ENCODE measurements around the gene TMEM187.

TMEM187 gene

DNA sequence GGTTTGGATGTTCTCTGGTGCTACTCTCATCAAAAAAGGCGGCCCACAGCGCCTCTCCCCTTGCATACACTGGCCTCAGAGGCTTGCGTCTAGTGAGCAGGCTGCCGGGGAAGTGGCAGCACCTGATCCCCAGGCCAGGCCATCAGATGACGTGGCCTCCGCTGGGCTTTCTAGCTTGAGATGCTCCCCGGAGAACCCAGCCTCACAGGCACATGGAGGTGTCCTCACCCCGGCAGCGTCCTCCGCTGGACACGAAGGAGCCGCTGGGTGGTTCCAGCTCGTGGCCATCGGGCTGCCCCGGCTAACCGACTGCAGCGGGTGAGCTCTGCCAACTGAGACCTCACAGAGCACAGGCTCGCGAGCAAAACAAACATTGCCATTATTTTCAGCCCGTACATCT is 34.4 kb downstream of the TMEM187 start:
- no peak for DNase-seq

GRCh38 chrX:154008521-154008920 is 36.0 kb downstream of the TMEM187 start:
- DNase-seq = no peak

- DNase-seq = no peak
These were observed 38.0 kb downstream of the TMEM187 start for GRCh38 chrX:154010330-154011087.

- DNase-seq = no peak
These were observed 39.1 kb downstream of the TMEM187 start for GRCh38 chrX:154011376-154012335.

GRCh38 chrX:154012336-154012991 is 39.9 kb downstream of the TMEM187 start:
- DNase-seq = no peak

GRCh38 chrX:154013001-154013421 is 40.5 kb downstream of the TMEM187 start:
- no peak for DNase-seq

- DNase-seq = peak in 1 of 2 experiments; percentile 9
These were observed 41.2 kb downstream of the TMEM187 start for GRCh38 chrX:154013614-154014360.

DNA sequence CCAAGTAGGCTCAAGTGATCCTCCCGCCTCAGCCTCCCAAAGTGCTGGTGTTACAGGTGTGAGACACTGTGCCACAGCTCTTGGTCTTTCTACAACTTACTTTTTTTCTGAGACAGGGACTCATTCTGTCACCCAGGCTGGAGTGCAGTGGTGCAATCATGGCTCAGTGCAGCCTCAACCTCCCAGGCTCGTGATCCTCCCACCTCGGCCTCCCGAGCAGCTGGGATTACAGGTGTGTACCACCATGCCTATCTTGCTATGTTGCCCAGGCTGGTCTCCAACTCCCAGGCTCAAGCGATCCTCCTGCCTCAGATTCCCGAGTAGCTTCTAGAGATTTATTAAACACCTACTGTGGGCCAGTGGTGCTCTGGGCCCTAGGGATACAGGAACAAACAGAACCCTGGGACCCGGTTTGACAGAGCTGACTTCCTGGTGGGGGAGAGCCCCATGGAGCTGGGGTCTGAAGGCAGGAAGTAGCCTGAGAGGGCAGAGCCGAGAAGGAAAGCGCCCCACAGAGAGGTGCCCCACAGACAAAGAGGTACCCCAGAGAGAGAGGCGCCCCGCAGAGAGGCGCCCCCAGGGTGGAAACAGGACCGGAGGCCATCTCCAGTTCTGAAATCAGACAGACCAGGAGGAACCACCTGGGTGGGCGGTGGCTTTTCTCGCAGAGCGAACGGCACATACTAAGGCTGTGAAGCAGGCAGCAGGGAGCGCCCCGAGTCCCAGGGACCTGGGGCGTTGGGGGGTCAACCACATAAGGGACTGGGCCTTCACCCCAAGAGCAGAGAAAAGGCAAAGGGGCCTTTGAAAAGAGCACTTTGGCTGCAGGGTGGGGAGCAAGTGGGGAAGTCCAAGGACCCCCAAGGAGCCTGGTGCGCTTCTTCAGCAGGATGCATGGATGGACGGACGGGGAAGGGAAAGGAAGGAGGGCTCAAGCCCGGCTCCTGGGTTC is 42.2 kb downstream of the TMEM187 start:
- DNase-seq = no peak

GRCh38 chrX:154015581-154016264 is 43.2 kb downstream of the TMEM187 start:
- DNase-seq = no peak

DNA sequence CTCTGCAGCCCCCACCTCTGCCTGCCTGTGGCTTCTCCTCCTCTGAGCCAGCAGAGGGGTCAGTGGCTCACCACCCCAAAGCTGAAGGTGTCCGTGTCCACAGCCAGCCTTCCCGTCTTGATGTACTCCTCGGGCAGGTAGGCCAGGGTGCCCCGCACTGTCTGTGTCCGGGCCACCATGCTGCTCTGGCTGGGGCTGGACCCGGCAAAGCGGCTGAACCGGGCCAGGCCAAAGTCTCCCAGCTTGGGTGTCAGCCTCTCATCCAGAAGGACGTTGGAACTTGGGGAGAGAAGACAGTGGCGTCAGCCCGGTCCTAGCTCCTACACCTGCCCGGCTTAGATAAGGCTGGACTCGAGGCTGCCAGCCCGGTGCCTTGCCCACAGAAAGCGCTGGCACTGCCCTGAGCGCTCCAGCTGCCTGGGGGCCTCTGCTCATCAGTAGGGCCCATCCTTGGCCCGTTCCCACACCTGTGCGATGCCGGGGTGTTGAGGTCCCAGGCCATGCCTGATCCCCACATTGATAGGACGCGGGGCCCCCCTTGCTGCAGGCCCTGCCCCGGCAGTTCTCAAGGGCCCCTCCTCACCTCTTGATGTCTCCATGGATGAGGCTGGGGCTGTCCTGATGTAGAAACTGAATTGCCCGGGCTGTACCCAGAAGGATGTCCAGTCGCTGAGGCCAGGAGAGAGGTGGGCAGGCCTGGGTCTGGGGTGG is 44.0 kb downstream of the TMEM187 start:
- DNase-seq = no peak

- no peak for DNase-seq
These were observed 45.4 kb downstream of the TMEM187 start for GRCh38 chrX:154017766-154018517.

- no peak for DNase-seq
These were observed 46.0 kb downstream of the TMEM187 start for GRCh38 chrX:154018518-154019060.

GRCh38 chrX:154019061-154019621 is 46.6 kb downstream of the TMEM187 start:
- no peak for DNase-seq

GRCh38 chrX:154019633-154020528 is 47.3 kb downstream of the TMEM187 start, which contains the start of gene IRAK1:
TSS of gene IRAK1 (minus strand) at chrX:154019902. CDS start at chrX:154019812, 90 bp downstream.
- peak in 1 of 2 experiments; percentile 49 for DNase-seq

- no peak for DNase-seq
These were observed 48.1 kb downstream of the TMEM187 start for GRCh38 chrX:154020536-154021115.

DNA sequence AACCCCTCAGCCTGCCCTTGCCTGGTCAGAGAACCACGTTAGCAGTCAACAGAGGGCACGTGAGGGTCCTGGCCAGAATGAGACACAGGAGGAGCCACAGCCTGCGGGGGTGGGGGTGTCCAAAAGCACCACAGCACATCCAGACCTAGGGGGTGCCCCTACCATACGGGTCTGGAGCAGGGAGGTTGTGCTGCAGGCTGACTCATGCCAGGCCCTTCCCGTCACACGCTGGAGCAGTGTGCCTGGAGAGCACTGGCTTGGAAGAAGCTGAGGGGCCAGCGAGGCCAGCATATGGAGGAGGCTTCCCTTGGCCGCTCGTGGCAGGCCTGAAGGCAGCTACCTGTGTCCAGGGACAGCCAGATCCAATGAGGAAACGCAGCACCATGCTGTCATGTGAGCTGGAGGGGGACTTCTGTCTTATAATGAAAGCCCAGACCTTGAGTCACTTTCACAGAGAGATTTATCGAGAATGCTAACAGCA is 48.6 kb downstream of the TMEM187 start:
- no peak for DNase-seq

GRCh38 chrX:154022108-154022507 is 49.6 kb downstream of the TMEM187 start:
- no peak for DNase-seq

Data from NCI-H1930 (cell line).